K562 (cell line): ENCODE data around the gene BLCAP. TPM values are rescaled to one million over a fixed set of nuclear protein-coding genes. Genes with fewer than 3 reads are reported as not detected.
"Not testable (repeated sequence)": the region's sequence is repeated elsewhere in the genome, so short reads cannot be mapped to it uniquely, and the experiment has no call there.

Experiments
- ATAC-seq: fragments of 200-7000 bp; cut with Tn5 transposase; 3 replicates; pipeline ENCODE4 v1.9.1; 2020; ENCODE audit warnings: moderate library complexity
- BruUV-seq: library from RNA; stranded (reverse); fragments of 400-500 nt; replicated peaks from 2 replicates; lab custom pipeline; 2021; lab: Mats Ljungman, UMichigan
- CTCF ChIA-PET: fragments of 300-600 bp; formaldehyde crosslinking; extraction: SDS; loops from one replicate; lab custom pipeline; 2021; ENCODE audit warnings: low intra/inter-chr PET ratio; lab: Yijun Ruan, JAX
- POLR2A ChIA-PET: fragments of 300-600, 350-650 bp; sonication (Branson Sonifier 250); formaldehyde crosslinking; extraction: SDS; loops from one replicate; lab custom pipeline; 2021; ENCODE audit warnings: antibody characterized with exemption, inconsistent platforms; lab: Yijun Ruan, JAX
- DNase-seq, 4 experiments: peaks; one replicate each; pipeline versions ENCODE4 v3.0.0 to v3.0.0-alpha.2; 2011 to 2018; ENCODE audit warnings: low spot score in 3 of 4, mixed read lengths in 3 of 4; ENCODE audit errors: extremely low read depth in 1 of 4
- FAIRE-seq: peaks from 2 replicates; lab custom pipeline; 2011; peaks lifted over from hg19 to GRCh38; lab: Jason Lieb, UNC
- H2AFZ ChIP-seq: 2 replicates; pipeline ENCODE4 v1.6.0; 2011; ENCODE audit warnings: low read depth, low read length, control low read depth, inconsistent platforms
- H3K27ac ChIP-seq: fragments of 200-600 bp; 3 replicates; pipeline ENCODE4 v1.8.0; 2011; ENCODE audit warnings: low read depth, mild to moderate bottlenecking, control low read depth, inconsistent platforms, low read length, moderate library complexity, mixed read lengths; ENCODE audit errors: extremely low read depth
- H3K27me3 ChIP-seq, 2 experiments: fragments of 300-600 bp in 1 of 2; 2 replicates in 1 of 2; 3 replicates in 1 of 2; pipeline versions ENCODE4 v1.6.0 to v1.8.0; 2011; ENCODE audit warnings: inconsistent platforms in 2 of 2, low read length in 2 of 2, mild to moderate bottlenecking in 1 of 2, mixed read lengths in 1 of 2, moderate library complexity in 1 of 2; ENCODE audit not compliant: control insufficient read depth in 2 of 2, insufficient read depth in 2 of 2
- H3K36me3 ChIP-seq: fragments of 300-600 bp; 3 replicates; pipeline ENCODE4 v1.8.0; 2011; ENCODE audit warnings: mild to moderate bottlenecking, low read length, inconsistent platforms; ENCODE audit not compliant: control insufficient read depth, insufficient read depth
- H3K4me1 ChIP-seq, 2 experiments: fragments of 200-600 bp in 1 of 2; replicated peaks in 1 of 2; 2 replicates in 1 of 2; 3 replicates in 1 of 2; pipeline versions ENCODE4 v1.5.1 to v1.8.0; 2011; ENCODE audit warnings: inconsistent platforms in 2 of 2, low read length in 2 of 2, mild to moderate bottlenecking in 1 of 2, mixed read lengths in 1 of 2, moderate library complexity in 1 of 2; ENCODE audit not compliant: control insufficient read depth in 2 of 2, insufficient read depth in 2 of 2
- H3K4me2 ChIP-seq: 2 replicates; pipeline ENCODE4 v1.6.1; 2011; ENCODE audit warnings: low read length, control low read depth, inconsistent platforms, mixed read lengths; ENCODE audit not compliant: insufficient read depth
- H3K4me3 ChIP-seq: fragments of 200-600 bp; sonication (generic), shearing (Covaris generic); 2 replicates; pipeline ENCODE4 v1.5.1; 2016; ENCODE audit warnings: control low read depth, inconsistent platforms
- H3K79me2 ChIP-seq: fragments of 200-600 bp; 3 replicates; pipeline ENCODE4 v1.8.0; 2011; ENCODE audit warnings: low read length, inconsistent platforms; ENCODE audit not compliant: control insufficient read depth, insufficient read depth
- H3K9ac ChIP-seq, 2 experiments: 2 replicates each; pipeline versions ENCODE4 v1.6.0 to v1.6.1; 2011; ENCODE audit warnings: low read depth in 2 of 2, low read length in 2 of 2, control low read depth in 1 of 2, inconsistent platforms in 1 of 2, mild to moderate bottlenecking in 1 of 2, mixed read lengths in 1 of 2; ENCODE audit not compliant: insufficient read depth in 1 of 2
- H3K9me1 ChIP-seq: one replicate; pipeline ENCODE4 v1.6.0; 2011; ENCODE audit warnings: inconsistent platforms, mild to moderate bottlenecking, low read length, moderate library complexity; ENCODE audit not compliant: control insufficient read depth, insufficient read depth
- H3K9me3 ChIP-seq: replicated peaks from 2 replicates; pipeline ENCODE4 v1.5.1; 2011; ENCODE audit warnings: low read depth, low read length, inconsistent platforms; ENCODE audit not compliant: control insufficient read depth, insufficient read depth
- H4K20me1 ChIP-seq: replicated peaks from 2 replicates; pipeline ENCODE4 v1.6.1; 2011; ENCODE audit warnings: low read length, inconsistent platforms, mixed read lengths; ENCODE audit not compliant: control insufficient read depth, insufficient read depth
- KLF13 ChIP-seq: fragments of 450-650 bp; IDR thresholded peaks from 2 replicates; pipeline ENCODE4 v1.6.1; 2016; ENCODE audit warnings: missing genetic modification characterization, low read depth, mild to moderate bottlenecking, missing compliant biosample characterization, moderate library complexity, borderline replicate concordance
- TAL1 ChIP-seq: fragments of 450-650 bp; IDR thresholded peaks from 2 replicates; pipeline ENCODE4 v1.6.1; 2016; ENCODE audit warnings: mild to moderate bottlenecking
- ZKSCAN1 ChIP-seq: fragments of 150-350 bp; IDR thresholded peaks from 2 replicates; pipeline ENCODE4 v1.6.1; 2016; ENCODE audit warnings: low read depth, low read length
- ZNF121 ChIP-seq: sonication (generic); formaldehyde crosslinking; conservative IDR thresholded peaks from 2 replicates; pipeline ENCODE4 v1.8.0; 2022; ENCODE audit warnings: missing genetic modification reagents
- WGBS: fragments of 100-300 bp; shearing (Covaris generic); methylation state at CpG from one replicate; pipeline ENCODE4 v1.1.6; 2016; ENCODE audit warnings: low coverage, mixed read lengths; ENCODE audit not compliant: insufficient coverage; ENCODE audit errors: missing lambda C conversion rate; 5-methylcytosine and 5-hydroxymethylcytosine counted together
- in situ Hi-C: fragments of 300-500 bp; cut with MboI; formaldehyde crosslinking; loops from 4 replicates; pipeline ENCODE4 v1.15.0; 2018; ENCODE audit warnings: inconsistent platforms, mixed read lengths
- intact Hi-C: fragments of 100-400 bp; cut with micrococcal nuclease; formaldehyde crosslinking; loops from 2 replicates; pipeline ENCODE4 v1.14.2; 2022
- polyA plus RNA-seq, 8 experiments: library from polyadenylated mRNA; depleted of rRNA in 4 of 8; stranded (reverse) in 5 of 8; unstranded in 3 of 8; fragments of >200 nt; fragmentation: Nextera tagmentation in 2 of 8; fragmentation: Illumina TruSeq in 1 of 8; extraction: Ambion mirVana in 2 of 8; extraction: Trizol in 1 of 8; gene quantifications; 2 replicates each; pipeline versions ENCODE4 v1.2.1 to v1.2.3, GENCODE V29; 2011 to 2014; ENCODE audit warnings: inconsistent platforms in 1 of 8, missing spikeins in 1 of 8
- total RNA-seq, 7 experiments: library from RNA; depleted of rRNA in 6 of 7; stranded (reverse); fragments of >200 nt in 6 of 7; fragmentation: Illumina TruSeq in 2 of 7; extraction: Trizol in 2 of 7; gene quantifications; 2 replicates each; pipeline versions ENCODE4 v1.2.1 to v1.2.3, GENCODE V29; 2011 to 2021; ENCODE audit warnings: low replicate concordance in 1 of 7

The BLCAP gene
- total and polyA plus RNA-seq, 9 of the 15 experiments (the other 6 are each of a cell fraction or from before 2014, with no cell fraction given), result 16.9 to 41.5 (median 27.6) TPM

GRCh38 chr20:37473249-37474000 lies 54.3 kb downstream of the BLCAP start (continued):
- TF ChIP-seq ZKSCAN1 (no peak), TAL1 (no peak), KLF13 (tag) (no peak)

- intact Hi-C loops, result not testable (repeated sequence)
Measured at GRCh38 chr20:37472435-37472834, 55.2 kb downstream of the BLCAP start.

More at GRCh38 chr20:37472435-37472834, 55.2 kb downstream of the BLCAP start:
- FAIRE-seq, BruUV-seq, DNase-seq, H3K4me3 ChIP-seq, H3K4me1 ChIP-seq, H3K9me3 ChIP-seq, H3K79me2 ChIP-seq, H2AFZ ChIP-seq, in situ Hi-C loops, H3K36me3 ChIP-seq, H3K9me1 ChIP-seq, ATAC-seq, H3K27ac ChIP-seq, H3K4me2 ChIP-seq, H4K20me1 ChIP-seq, H3K9ac ChIP-seq, CTCF ChIA-PET: not testable (repeated sequence)
- WGBS, result 2% methylated on average over 6 of the region's 6 CpGs
- TF ChIP-seq ZNF121 (CRISPR knock-in tag), result peak; percentile 79
- peaks cover 19 to 54% of the 10 kb centered on the region in 2 experiments; a peak in 4 of 5 replicates for H3K27me3 ChIP-seq
- POLR2A ChIA-PET, result interaction anchor here (0.9 kb wide), 1 partner anchor 14 kb away, joined by 3 read pairs; no protein-coding TSS in a partner anchor
